OCI-LY1 (cell line): ENCODE results near the gene CA5A.

Experiments
- CTCF ChIP-seq: fragments of 200-600 bp; sonication (generic), shearing (Covaris generic); IDR thresholded peaks from 2 replicates; pipeline ENCODE4 v1.5.1; 2017; ENCODE audit warnings: mild to moderate bottlenecking, antibody characterized with exemption, low read length, moderate library complexity, mixed read lengths
- EZH2 ChIP-seq: fragments of 200-600 bp; sonication (generic), shearing (Covaris generic); IDR thresholded peaks from 2 replicates; pipeline ENCODE4 v1.8.0; 2017; ENCODE audit warnings: borderline replicate concordance, mixed run types, mild to moderate bottlenecking, antibody characterized with exemption, low read length, moderate library complexity, mixed read lengths

- TF ChIP-seq CTCF: no peak
- TF ChIP-seq EZH2: no peak
Observed at GRCh38 chr16:87929986-87930385, 6.3 kb downstream of the CA5A start.
